Measurements from ENCODE around the gene CXorf38.

Gene CXorf38, protein sequence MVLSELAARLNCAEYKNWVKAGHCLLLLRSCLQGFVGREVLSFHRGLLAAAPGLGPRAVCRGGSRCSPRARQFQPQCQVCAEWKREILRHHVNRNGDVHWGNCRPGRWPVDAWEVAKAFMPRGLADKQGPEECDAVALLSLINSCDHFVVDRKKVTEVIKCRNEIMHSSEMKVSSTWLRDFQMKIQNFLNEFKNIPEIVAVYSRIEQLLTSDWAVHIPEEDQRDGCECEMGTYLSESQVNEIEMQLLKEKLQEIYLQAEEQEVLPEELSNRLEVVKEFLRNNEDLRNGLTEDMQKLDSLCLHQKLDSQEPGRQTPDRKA

GRCh38 chrX:40647307-40648197, at the start of gene CXorf38:
CXorf38 (minus strand) TSS chrX:40647561; CDS start chrX:40647520, 41 bp downstream.
- H3K27me3 ChIP-seq, result peaks cover 3 to 31% (median 18%) of the 10 kb centered on the region in 11 experiments; a peak in 16 of 22 replicates
- peaks cover 0 to 17% (median 0%) of the 10 kb centered on the region in 11 experiments; a peak in 4 of 22 replicates for H4K20me1 ChIP-seq
- peak within 1 kb of the TSS; percentile 69 to 82 (median 75) for H3K4me3 ChIP-seq
- H3K4me2 ChIP-seq, result peak within 1 kb of the TSS; percentile 72 to 91 (median 78)
- peak within 1 kb of the TSS; percentile 43 to 89 (median 78); a peak in 21 of 22 replicates for H3K27ac ChIP-seq
- peaks cover 0 to 8% (median 2%) of the 10 kb centered on the region in 11 experiments; a peak in 7 of 22 replicates for H3K36me3 ChIP-seq
- H3K4me1 ChIP-seq, result peaks cover 30 to 37% (median 33%) of the 10 kb centered on the region in 10 experiments
- no peaks in the 10 kb centered on the region for H3K9me3 ChIP-seq (replicated peaks in 1 of 11)
- TF ChIP-seq Cebpa-rat (IDR thresholded peaks at IDR 0.05), result no peak
- H3K9ac ChIP-seq, result peak within 1 kb of the TSS; percentile 76 to 86 (median 83)

DNA sequence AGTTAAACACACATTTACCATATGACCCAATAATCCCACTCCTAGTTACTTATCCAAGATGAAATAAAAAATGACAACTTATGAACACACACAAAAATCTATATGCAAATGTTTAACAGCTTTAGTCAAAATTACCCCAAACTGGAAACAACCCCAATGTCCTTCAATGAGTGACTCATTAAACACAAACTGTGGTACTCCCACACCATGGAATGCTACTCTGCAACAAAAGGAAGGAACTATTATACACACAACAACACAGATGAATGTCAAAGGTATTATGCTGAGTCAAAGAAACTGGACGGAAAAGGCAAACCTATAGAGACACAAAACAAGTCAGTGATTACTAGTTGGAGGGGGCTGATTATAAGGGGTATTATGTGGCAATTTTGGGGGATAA, 47.4 kb upstream of the CXorf38 start:
- Histone ChIP-seq H3K27me3 (peaks cover 0 to 31% (median 16%) of the 10 kb centered on the region in 11 experiments; a peak in 18 of 22 replicates), H3K9ac (no peak overlapping the region), H4K20me1 (no peaks in the 10 kb centered on the region), H3K27ac (no peak overlapping the region), H3K36me3 (peaks cover 21 to 96% (median 48%) of the 10 kb centered on the region in 11 experiments), H3K9me3 (replicated peaks in 1 of 11) (peaks cover 7 to 13% (median 11%) of the 10 kb centered on the region in 11 experiments; a peak in 20 of 22 replicates), H3K4me2 (no peak overlapping the region), H3K4me1 (no peaks in the 10 kb centered on the region), H3K4me3 (no peak overlapping the region)
- TF ChIP-seq Cebpa-rat (IDR thresholded peaks at IDR 0.05), result no peak

- no peak overlapping the region for H3K4me3 ChIP-seq
Measured at GRCh38 chrX:40688929-40689328, 41.6 kb upstream of the CXorf38 start.

DNA sequence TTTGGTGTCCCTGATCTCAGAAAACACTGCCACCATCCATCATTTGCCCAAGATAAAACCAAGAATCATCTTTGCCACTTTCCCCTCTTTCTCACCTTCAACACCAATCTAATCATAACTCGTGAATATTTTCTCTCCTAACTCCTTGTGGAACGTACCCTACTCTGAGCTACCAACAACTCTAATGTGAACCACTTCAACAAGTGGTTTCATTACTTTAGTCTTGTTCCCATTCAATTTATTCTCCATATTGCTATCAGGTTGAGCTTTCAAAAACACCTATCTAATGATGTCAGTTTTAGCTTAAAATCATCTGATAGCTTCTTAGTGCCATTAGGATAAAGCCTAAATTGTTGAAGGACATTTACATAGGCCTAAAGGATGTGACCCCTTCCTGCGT, 39.8 kb upstream of the CXorf38 start:
- no peaks in the 10 kb centered on the region for H3K9me3 ChIP-seq (replicated peaks in 1 of 11)
- no peak overlapping the region for H3K4me3 ChIP-seq
- H3K27me3 ChIP-seq, result peaks cover 0 to 46% (median 13%) of the 10 kb centered on the region in 11 experiments; a peak in 13 of 22 replicates
- no peak for TF ChIP-seq Cebpa-rat (IDR thresholded peaks at IDR 0.05)
- H4K20me1 ChIP-seq, result 0 out of 22 replicates have a peak, but pooled peaks cover 0 to 4% (median 0%) of the 10 kb centered on the region in 11 experiments
- peaks cover 6 to 19% (median 15%) of the 10 kb centered on the region in 10 experiments; a peak in 18 of 20 replicates for H3K4me1 ChIP-seq
- no peak overlapping the region for H3K4me2 ChIP-seq
- no peak overlapping the region for H3K9ac ChIP-seq
- peaks cover 24 to 70% (median 47%) of the 10 kb centered on the region in 11 experiments; a peak in 20 of 22 replicates for H3K36me3 ChIP-seq
- H3K27ac ChIP-seq, result no peak overlapping the region

More at GRCh38 chrX:40688929-40689328, 41.6 kb upstream of the CXorf38 start:
- Histone ChIP-seq H4K20me1 (0 out of 22 replicates have a peak, but pooled peaks cover 0 to 4% (median 0%) of the 10 kb centered on the region in 11 experiments), H3K4me2 (no peak overlapping the region), H3K36me3 (peaks cover 24 to 74% (median 51%) of the 10 kb centered on the region in 11 experiments; a peak in 21 of 22 replicates), H3K9me3 (replicated peaks in 1 of 11) (no peaks in the 10 kb centered on the region), H3K4me1 (peaks cover 6 to 18% (median 14%) of the 10 kb centered on the region in 10 experiments; a peak in 18 of 20 replicates), H3K27ac (no peak overlapping the region), H3K27me3 (peaks cover 0 to 62% (median 23%) of the 10 kb centered on the region in 11 experiments; a peak in 20 of 22 replicates), H3K9ac (no peak overlapping the region)
- TF ChIP-seq Cebpa-rat (IDR thresholded peaks at IDR 0.05), result no peak

DNA sequence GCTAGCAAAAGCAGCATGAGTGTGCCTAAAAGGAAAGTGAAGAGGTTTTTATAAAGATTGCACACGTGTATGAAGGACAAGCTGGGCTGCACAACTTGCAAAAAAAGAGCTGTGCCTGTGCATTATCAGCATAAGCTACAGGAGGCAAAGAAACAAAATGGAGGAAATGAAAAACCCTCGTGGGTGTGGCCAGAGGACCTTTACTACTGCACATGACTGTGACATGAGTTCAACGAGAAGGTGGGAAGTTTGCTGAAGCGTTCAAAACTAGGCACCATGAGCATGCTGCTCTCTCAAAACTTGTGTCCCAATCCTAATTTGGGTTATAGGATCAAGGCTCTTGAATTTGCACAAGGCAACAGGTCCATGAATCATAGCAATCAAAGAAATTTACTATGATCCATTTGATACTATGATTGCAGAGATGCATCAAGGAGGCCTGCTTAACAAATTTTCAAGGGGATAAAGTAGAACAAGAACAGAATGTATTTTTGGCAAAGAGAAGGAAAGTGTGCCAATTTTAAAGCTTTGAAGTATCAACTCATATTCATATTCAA, 38.1 kb upstream of the CXorf38 start:
- Histone ChIP-seq H3K9me3 (replicated peaks in 1 of 11) (no peaks in the 10 kb centered on the region), H3K4me3 (no peak overlapping the region), H3K36me3 (peaks cover 17 to 69% (median 43%) of the 10 kb centered on the region in 11 experiments; a peak in 19 of 22 replicates), H3K4me1 (peaks cover 6 to 19% (median 15%) of the 10 kb centered on the region in 10 experiments; a peak in 18 of 20 replicates), H4K20me1 (0 out of 22 replicates have a peak, but pooled peaks cover 0 to 4% (median 0%) of the 10 kb centered on the region in 11 experiments), H3K27ac (no peak overlapping the region), H3K9ac (no peak overlapping the region), H3K4me2 (peak overlapping the region; percentile 1 to 59 (median 28); a peak in 17 of 22 replicates), H3K27me3 (peaks cover 0 to 39% (median 13%) of the 10 kb centered on the region in 11 experiments; a peak in 13 of 22 replicates)
- TF ChIP-seq Cebpa-rat (IDR thresholded peaks at IDR 0.05), result no peak

DNA sequence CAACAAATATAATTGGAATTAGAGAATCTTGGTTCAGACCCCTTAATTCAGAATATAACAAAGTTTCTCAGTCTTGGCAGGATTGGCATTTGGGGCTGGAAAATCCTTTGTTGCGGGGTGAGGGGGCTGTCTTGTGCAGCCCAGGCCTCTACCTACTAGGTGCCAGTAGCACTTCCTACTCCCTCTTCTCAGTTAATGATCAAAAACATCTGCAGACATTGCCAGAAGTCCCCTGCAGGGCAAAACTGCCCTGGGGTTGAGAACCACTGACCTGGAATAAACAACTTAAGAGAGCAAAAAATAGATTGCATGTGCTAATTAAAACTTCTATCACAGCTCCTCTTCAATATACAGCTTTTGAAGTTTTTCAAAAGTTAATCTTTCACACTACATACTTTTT, 36.7 kb upstream of the CXorf38 start:
- Histone ChIP-seq H3K36me3 (peaks cover 22 to 69% (median 44%) of the 10 kb centered on the region in 11 experiments; a peak in 20 of 22 replicates), H3K9me3 (replicated peaks in 1 of 11) (no peaks in the 10 kb centered on the region), H3K4me2 (peak overlapping the region in 6 of 11 experiments; percentile 1 to 59 (median 41); a peak in 10 of 22 replicates), H3K27ac (no peak overlapping the region), H4K20me1 (0 out of 22 replicates have a peak, but pooled peaks cover 0 to 4% (median 0%) of the 10 kb centered on the region in 11 experiments), H3K27me3 (peaks cover 0 to 36% (median 15%) of the 10 kb centered on the region in 11 experiments; a peak in 13 of 22 replicates), H3K9ac (no peak overlapping the region), H3K4me3 (no peak overlapping the region), H3K4me1 (peaks cover 6 to 19% (median 15%) of the 10 kb centered on the region in 10 experiments; a peak in 18 of 20 replicates)
- no peak for TF ChIP-seq Cebpa-rat (IDR thresholded peaks at IDR 0.05)

- H3K9ac ChIP-seq, result no peak overlapping the region
- no peak overlapping the region for H3K4me2 ChIP-seq
- peaks cover 6 to 19% (median 15%) of the 10 kb centered on the region in 10 experiments; a peak in 18 of 20 replicates for H3K4me1 ChIP-seq
- no peak for TF ChIP-seq Cebpa-rat (IDR thresholded peaks at IDR 0.05)
- peaks cover 21 to 69% (median 42%) of the 10 kb centered on the region in 11 experiments; a peak in 20 of 22 replicates for H3K36me3 ChIP-seq
- peaks cover 0 to 30% (median 10%) of the 10 kb centered on the region in 11 experiments; a peak in 12 of 22 replicates for H3K27me3 ChIP-seq
- no peak overlapping the region for H3K4me3 ChIP-seq
- no peak overlapping the region for H3K27ac ChIP-seq
- no peaks in the 10 kb centered on the region for H3K9me3 ChIP-seq (replicated peaks in 1 of 11)
- 0 out of 22 replicates have a peak, but pooled peaks cover 0 to 4% (median 0%) of the 10 kb centered on the region in 11 experiments for H4K20me1 ChIP-seq
Measured at GRCh38 chrX:40683245-40683644, 35.9 kb upstream of the CXorf38 start.

DNA sequence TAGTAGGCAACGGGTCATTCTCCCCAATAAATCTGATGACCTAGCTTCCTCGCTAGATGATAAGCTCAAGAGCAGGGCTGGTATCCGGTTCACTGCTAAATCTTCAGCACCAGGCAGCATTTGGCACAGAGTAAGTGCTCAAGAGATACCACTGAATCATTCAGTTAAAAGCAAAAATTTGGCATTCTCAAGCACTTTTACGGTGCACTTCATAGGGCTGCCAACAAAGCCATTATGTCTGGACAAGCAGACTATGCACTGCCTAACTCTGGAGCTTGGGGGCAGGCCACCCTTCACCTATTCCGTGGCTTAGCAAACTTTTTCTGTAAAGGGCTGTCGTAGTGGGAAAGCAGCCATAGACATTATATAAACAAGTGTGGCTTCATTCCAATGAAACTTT, 23.8 kb upstream of the CXorf38 start:
- no peak overlapping the region for H3K4me3 ChIP-seq
- no peak for TF ChIP-seq Cebpa-rat (IDR thresholded peaks at IDR 0.05)
- H4K20me1 ChIP-seq, result peaks cover 0 to 3% (median 0%) of the 10 kb centered on the region in 11 experiments; a peak in 2 of 22 replicates
- H3K27ac ChIP-seq, result no peak overlapping the region
- H3K27me3 ChIP-seq, result peaks cover 0 to 20% (median 11%) of the 10 kb centered on the region in 11 experiments; a peak in 12 of 22 replicates
- no peak overlapping the region for H3K4me2 ChIP-seq
- peaks cover 41 to 97% (median 76%) of the 10 kb centered on the region in 11 experiments; a peak in 21 of 22 replicates for H3K36me3 ChIP-seq
- H3K9me3 ChIP-seq (replicated peaks in 1 of 11), result no peaks in the 10 kb centered on the region
- no peak overlapping the region for H3K9ac ChIP-seq
- H3K4me1 ChIP-seq, result peaks cover 0 to 7% (median 0%) of the 10 kb centered on the region in 10 experiments; a peak in 4 of 20 replicates

Measured in BLaER1 treated with 17β-estradiol and CSF1 and Interleukin-3, amounts not matched to agents 10 nM and 100 nM (cell line).